Testis (tissue), 3 donors: ENCODE measurements around the gene CEP55. TPM values are rescaled to one million over a fixed set of nuclear protein-coding genes. Genes with fewer than 3 reads are reported as not detected.
"Not testable (repeated sequence)": the region's sequence is repeated elsewhere in the genome, so short reads cannot be mapped to it uniquely, and the experiment has no call there.

Experiments used
- DNase-seq: peaks from one replicate; pipeline ENCODE4 v3.0.0-alpha.2; 2019
- H3K27ac ChIP-seq, 2 donors: fragments of 200-600 bp; sonication (generic); one replicate each; pipeline ENCODE4 v1.5.1; 2019
- H3K27me3 ChIP-seq: fragments of 200-600 bp; sonication (generic); one replicate; pipeline ENCODE4 v1.5.1; 2019
- H3K36me3 ChIP-seq: fragments of 200-600 bp; sonication (generic); one replicate; pipeline ENCODE4 v1.5.1; 2017; ENCODE audit warnings: low read depth; ENCODE audit errors: missing control alignments
- H3K4me1 ChIP-seq: fragments of 200-600 bp; sonication (generic); one replicate; pipeline ENCODE4 v1.5.1; 2019
- H3K4me3 ChIP-seq, 2 donors: fragments of 200-600 bp; sonication (generic); one replicate each; pipeline ENCODE4 v1.5.1; 2017 to 2019
- H3K9me3 ChIP-seq: fragments of 200-600 bp; sonication (generic); one replicate; pipeline ENCODE4 v1.5.1; 2017
- CTCF ChIP-seq, 3 experiments: fragments of 450-650 bp in 2 of 3; fragments of 200-600 bp in 1 of 3; sonication (generic) in 1 of 3; IDR thresholded peaks; one replicate each; pipeline ENCODE4 v1.5.1; 2016 to 2019; ENCODE audit warnings: antibody characterized with exemption in 3 of 3, mild to moderate bottlenecking in 2 of 3, moderate library complexity in 1 of 3
- POLR2A ChIP-seq: fragments of 450-650 bp; IDR thresholded peaks from one replicate; pipeline ENCODE4 v1.6.1; 2017; ENCODE audit warnings: antibody characterized with exemption, mild to moderate bottlenecking, moderate library complexity
- WGBS, 2 donors: methylation state at CpG; one replicate each; pipeline ENCODE4 v1.1.5; 2018; 5-methylcytosine and 5-hydroxymethylcytosine counted together
- intact Hi-C: fragments of 100-400 bp; cut with DNase I; formaldehyde crosslinking; loops from one replicate; pipeline ENCODE4 v1.15.1; 2023; ENCODE audit warnings: low total_unique reads
- polyA plus RNA-seq: library from polyadenylated mRNA; stranded (reverse); fragments of 350-450 nt; fragmentation: Illumina TruSeq; extraction: RNeasy Lipid Tissue Mini Kit (QIAGEN cat#74804); gene quantifications from one replicate; pipeline ENCODE4 v1.2.3, GENCODE V29; 2014; ENCODE audit warnings: low read depth, low replicate concordance; ENCODE audit not compliant: insufficient read depth
- total RNA-seq, 2 donors: library from RNA; depleted of rRNA; stranded (reverse); fragments of >200 nt; gene quantifications; one replicate each; pipeline ENCODE4 v1.2.3, GENCODE V29; 2016

Gene CEP55
- total and polyA plus RNA-seq, 3 donors from 2014 or later, result 14.1 to 28.1 (median 15.5) TPM

- Histone ChIP-seq H3K27me3 (no peaks in the 10 kb centered on the region), H3K9me3 (no peaks in the 10 kb centered on the region), H3K4me1 (peaks cover 7% of the 10 kb centered on the region), H3K36me3 (no peaks in the 10 kb centered on the region), H3K27ac (peak overlapping the region in 1 of 2 donors; percentile 50), H3K4me3 (no peak overlapping the region)
- intact Hi-C loops, result no loop called here
- TF ChIP-seq CTCF (IDR thresholded peaks at IDR 0.05), result no peak
- no peak for TF ChIP-seq POLR2A
- no peak for DNase-seq
- WGBS, 2 donors, result 73 to 81% methylated on average over 9 of the region's 9 CpGs
These were observed 33.5 kb upstream of the CEP55 start for GRCh38 chr10:93462881-93463280.

GRCh38 chr10:93463723-93464476 is 32.5 kb upstream of the CEP55 start:
- peak; percentile 42 for DNase-seq
- Histone ChIP-seq H3K4me3 (no peak overlapping the region), H3K27ac (peak overlapping the region in 1 of 2 donors; percentile 77), H3K27me3 (no peaks in the 10 kb centered on the region), H3K4me1 (peaks cover 7% of the 10 kb centered on the region), H3K9me3 (no peaks in the 10 kb centered on the region), H3K36me3 (no peaks in the 10 kb centered on the region)
- WGBS, 2 donors, result 65 to 72% methylated on average over 6 of the region's 6 CpGs
- TF ChIP-seq POLR2A (no peak), CTCF (IDR thresholded peaks at IDR 0.05) (no peak)
- intact Hi-C loops, result no loop called here

- peaks cover 7% of the 10 kb centered on the region for H3K4me1 ChIP-seq
- DNase-seq, result no peak
- H3K4me3 ChIP-seq, result no peak overlapping the region
- TF ChIP-seq POLR2A, result no peak
- TF ChIP-seq CTCF (IDR thresholded peaks at IDR 0.05), result no peak
- peak overlapping the region in 1 of 2 donors; percentile 77 for H3K27ac ChIP-seq
- no peaks in the 10 kb centered on the region for H3K36me3 ChIP-seq
- no peaks in the 10 kb centered on the region for H3K9me3 ChIP-seq
- intact Hi-C loops, result no loop called here
- 86 to 88% methylated on average over 5 of the region's 5 CpGs for WGBS, 2 donors
- no peaks in the 10 kb centered on the region for H3K27me3 ChIP-seq
These were observed 31.5 kb upstream of the CEP55 start for GRCh38 chr10:93464776-93465388.

- intact Hi-C loops, result no loop called here
- Histone ChIP-seq H3K4me1 (peaks cover 7% of the 10 kb centered on the region), H3K9me3 (no peaks in the 10 kb centered on the region), H3K27ac (peak overlapping the region; percentile 31 to 77), H3K36me3 (no peaks in the 10 kb centered on the region), H3K4me3 (no peak overlapping the region), H3K27me3 (no peaks in the 10 kb centered on the region)
- TF ChIP-seq CTCF (IDR thresholded peaks at IDR 0.05) (no peak), POLR2A (no peak)
- peak; percentile 58 for DNase-seq
- 47 to 55% methylated on average over 7 to 8 of the region's 8 CpGs for WGBS, 2 donors
These were observed 30.4 kb upstream of the CEP55 start for GRCh38 chr10:93465806-93466675.

GRCh38 chr10:93467635-93468034 is 28.8 kb upstream of the CEP55 start:
- DNase-seq, H3K27me3 ChIP-seq, H3K9me3 ChIP-seq, intact Hi-C loops, H3K4me3 ChIP-seq, H3K4me1 ChIP-seq, H3K36me3 ChIP-seq: not testable (repeated sequence)
- H3K27ac ChIP-seq, result peak overlapping the region in 1 of 2 donors; percentile 0
- 83 to 90% methylated on average over 1 to 4 of the region's 4 CpGs for WGBS, 2 donors
